Mononuclear cell (primary cell): ENCODE data around the gene ABCC1. TPM values are rescaled to one million over a fixed set of nuclear protein-coding genes. Genes with fewer than 3 reads are reported as not detected.

Source experiments
- H3K27me3 ChIP-seq: 2 replicates; pipeline ENCODE4 v1.6.0; 2011; ENCODE audit warnings: low read length, control low read depth; ENCODE audit not compliant: insufficient read depth
- H3K4me1 ChIP-seq: 2 replicates; pipeline ENCODE4 v1.5.1; 2011; ENCODE audit warnings: mild to moderate bottlenecking, low read length, control low read depth; ENCODE audit not compliant: insufficient read depth
- H3K4me3 ChIP-seq: 2 replicates; pipeline ENCODE4 v1.5.1; 2011; ENCODE audit warnings: mild to moderate bottlenecking, low read length, moderate library complexity
- H3K9me3 ChIP-seq: 2 replicates; pipeline ENCODE4 v1.5.1; 2011; ENCODE audit warnings: low read depth, mild to moderate bottlenecking, control low read depth, low read length
- total RNA-seq: library from RNA; depleted of rRNA; stranded (reverse); fragments of >200 nt; gene quantifications from one replicate; pipeline ENCODE4 v1.2.3, GENCODE V29; 2012

The ABCC1 gene
- total RNA-seq, 1 donor: 27.0 TPM

GRCh38 chr16:16009401-16009800 is 60.0 kb downstream of the ABCC1 start:
- H3K4me3 ChIP-seq: no peak overlapping the region
- no peaks in the 10 kb centered on the region for H3K27me3 ChIP-seq
- H3K9me3 ChIP-seq: no peaks in the 10 kb centered on the region
- peaks cover 25% of the 10 kb centered on the region for H3K4me1 ChIP-seq

GRCh38 chr16:16010194-16010593 is 60.8 kb downstream of the ABCC1 start:
- H3K4me1 ChIP-seq: peaks cover 25% of the 10 kb centered on the region
- no peaks in the 10 kb centered on the region for H3K9me3 ChIP-seq
- no peak overlapping the region for H3K4me3 ChIP-seq
- no peaks in the 10 kb centered on the region for H3K27me3 ChIP-seq

GRCh38 chr16:16012144-16012543 is 62.7 kb downstream of the ABCC1 start:
- H3K4me1 ChIP-seq: peaks cover 19% of the 10 kb centered on the region
- H3K27me3 ChIP-seq: no peaks in the 10 kb centered on the region

GRCh38 chr16:16013812-16014211 is 64.4 kb downstream of the ABCC1 start:
- Histone ChIP-seq H3K4me3 (no peak overlapping the region), H3K4me1 (peaks cover 3% of the 10 kb centered on the region), H3K27me3 (no peaks in the 10 kb centered on the region), H3K9me3 (no peaks in the 10 kb centered on the region)

More at GRCh38 chr16:16012144-16012543, 62.7 kb downstream of the ABCC1 start:
- H3K9me3 ChIP-seq: no peaks in the 10 kb centered on the region
- H3K4me3 ChIP-seq: no peak overlapping the region

GRCh38 chr16:16014329-16015224 is 65.2 kb downstream of the ABCC1 start:
- Histone ChIP-seq H3K9me3 (no peaks in the 10 kb centered on the region), H3K4me3 (no peak overlapping the region), H3K27me3 (no peaks in the 10 kb centered on the region), H3K4me1 (no peaks in the 10 kb centered on the region)

GRCh38 chr16:16015849-16016248 is 66.4 kb downstream of the ABCC1 start:
- Histone ChIP-seq H3K27me3 (no peaks in the 10 kb centered on the region), H3K9me3 (no peaks in the 10 kb centered on the region), H3K4me1 (peaks cover 3% of the 10 kb centered on the region), H3K4me3 (no peak overlapping the region)

- Histone ChIP-seq H3K4me3 (no peak overlapping the region), H3K4me1 (peaks cover 9% of the 10 kb centered on the region), H3K27me3 (no peaks in the 10 kb centered on the region), H3K9me3 (no peaks in the 10 kb centered on the region)
Observed at GRCh38 chr16:16016388-16016964, 67.1 kb downstream of the ABCC1 start.

- Histone ChIP-seq H3K4me1 (peaks cover 21% of the 10 kb centered on the region), H3K4me3 (no peak overlapping the region), H3K27me3 (no peaks in the 10 kb centered on the region), H3K9me3 (no peaks in the 10 kb centered on the region)
Observed at GRCh38 chr16:16017812-16018211, 68.4 kb downstream of the ABCC1 start.

GRCh38 chr16:16018705-16019104 is 69.3 kb downstream of the ABCC1 start:
- Histone ChIP-seq H3K4me1 (peaks cover 21% of the 10 kb centered on the region), H3K4me3 (no peak overlapping the region), H3K9me3 (no peaks in the 10 kb centered on the region), H3K27me3 (no peaks in the 10 kb centered on the region)

- Histone ChIP-seq H3K4me1 (peaks cover 23% of the 10 kb centered on the region), H3K27me3 (no peaks in the 10 kb centered on the region), H3K9me3 (no peaks in the 10 kb centered on the region), H3K4me3 (no peak overlapping the region)
Observed at GRCh38 chr16:16019488-16019887, 70.1 kb downstream of the ABCC1 start.

GRCh38 chr16:16020291-16020690 is 70.9 kb downstream of the ABCC1 start:
- Histone ChIP-seq H3K27me3 (no peaks in the 10 kb centered on the region), H3K9me3 (no peaks in the 10 kb centered on the region), H3K4me1 (peaks cover 31% of the 10 kb centered on the region), H3K4me3 (no peak overlapping the region)

GRCh38 chr16:16021020-16021419 is 71.6 kb downstream of the ABCC1 start:
- Histone ChIP-seq H3K4me3 (no peak overlapping the region), H3K9me3 (no peaks in the 10 kb centered on the region), H3K4me1 (peaks cover 39% of the 10 kb centered on the region), H3K27me3 (no peaks in the 10 kb centered on the region)

GRCh38 chr16:16021646-16021987 is 72.2 kb downstream of the ABCC1 start:
- peaks cover 41% of the 10 kb centered on the region for H3K4me1 ChIP-seq
- no peak overlapping the region for H3K4me3 ChIP-seq
- no peaks in the 10 kb centered on the region for H3K27me3 ChIP-seq
- no peaks in the 10 kb centered on the region for H3K9me3 ChIP-seq

GRCh38 chr16:16021988-16022682 is 72.7 kb downstream of the ABCC1 start:
- Histone ChIP-seq H3K27me3 (no peaks in the 10 kb centered on the region), H3K9me3 (no peaks in the 10 kb centered on the region), H3K4me1 (peaks cover 41% of the 10 kb centered on the region), H3K4me3 (no peak overlapping the region)

- peaks cover 41% of the 10 kb centered on the region for H3K4me1 ChIP-seq
- H3K9me3 ChIP-seq: no peaks in the 10 kb centered on the region
- no peaks in the 10 kb centered on the region for H3K27me3 ChIP-seq
- H3K4me3 ChIP-seq: no peak overlapping the region
Observed at GRCh38 chr16:16022683-16023064, 73.3 kb downstream of the ABCC1 start.
